Activated T-helper 17 cell treated with anti-CD3 and anti-CD28 coated beads, Interleukin-2, amount 50 U/mL, for 72 hours (primary cell): ENCODE measurements around the gene TNFRSF21. TPM values are rescaled to one million over a fixed set of nuclear protein-coding genes. Genes with fewer than 3 reads are reported as not detected.
A peak's percentile ranks its signal among the peaks of the same experiment; 100 is the strongest.

Source experiments
- ATAC-seq: fragments of 150-1000 bp; cut with Tn5 transposase; replicated peaks from 2 replicates; pipeline ENCODE4 v1.10.0; 2021; ENCODE audit warnings: mild to moderate bottlenecking, moderate library complexity
- H3K27ac Mint-ChIP-seq: one replicate; pipeline ENCODE4 v1.8.0; 2022; ENCODE audit warnings: mixed read lengths
- H3K27me3 Mint-ChIP-seq: one replicate; pipeline ENCODE4 v1.8.0; 2022; ENCODE audit warnings: mixed read lengths
- H3K36me3 Mint-ChIP-seq: one replicate; pipeline ENCODE4 v1.8.0; 2022; ENCODE audit warnings: low read depth, mild to moderate bottlenecking, mixed read lengths
- H3K4me1 Mint-ChIP-seq: one replicate; pipeline ENCODE4 v1.8.0; 2022; ENCODE audit warnings: mixed read lengths
- H3K4me3 Mint-ChIP-seq: one replicate; pipeline ENCODE4 v1.8.0; 2022; ENCODE audit warnings: mild to moderate bottlenecking, mixed read lengths
- H3K9me3 Mint-ChIP-seq: one replicate; pipeline ENCODE4 v1.8.0; 2022; ENCODE audit warnings: mixed read lengths
- total RNA-seq, 2 donors: library from RNA; stranded (reverse); gene quantifications; one replicate each; pipeline ENCODE4 v1.2.3, GENCODE V29; 2022

The TNFRSF21 gene
- total RNA-seq, 2 donors from 2014 or later: 0.41 to 0.74 TPM

- Mint-ChIP-seq H3K36me3 (no peaks in the 10 kb centered on the region), H3K4me3 (peak overlapping the region; percentile 64), H3K27me3 (peaks cover 21% of the 10 kb centered on the region)
Observed at GRCh38 chr6:47308198-47308517, 1.5 kb downstream of the TNFRSF21 start.

DNA sequence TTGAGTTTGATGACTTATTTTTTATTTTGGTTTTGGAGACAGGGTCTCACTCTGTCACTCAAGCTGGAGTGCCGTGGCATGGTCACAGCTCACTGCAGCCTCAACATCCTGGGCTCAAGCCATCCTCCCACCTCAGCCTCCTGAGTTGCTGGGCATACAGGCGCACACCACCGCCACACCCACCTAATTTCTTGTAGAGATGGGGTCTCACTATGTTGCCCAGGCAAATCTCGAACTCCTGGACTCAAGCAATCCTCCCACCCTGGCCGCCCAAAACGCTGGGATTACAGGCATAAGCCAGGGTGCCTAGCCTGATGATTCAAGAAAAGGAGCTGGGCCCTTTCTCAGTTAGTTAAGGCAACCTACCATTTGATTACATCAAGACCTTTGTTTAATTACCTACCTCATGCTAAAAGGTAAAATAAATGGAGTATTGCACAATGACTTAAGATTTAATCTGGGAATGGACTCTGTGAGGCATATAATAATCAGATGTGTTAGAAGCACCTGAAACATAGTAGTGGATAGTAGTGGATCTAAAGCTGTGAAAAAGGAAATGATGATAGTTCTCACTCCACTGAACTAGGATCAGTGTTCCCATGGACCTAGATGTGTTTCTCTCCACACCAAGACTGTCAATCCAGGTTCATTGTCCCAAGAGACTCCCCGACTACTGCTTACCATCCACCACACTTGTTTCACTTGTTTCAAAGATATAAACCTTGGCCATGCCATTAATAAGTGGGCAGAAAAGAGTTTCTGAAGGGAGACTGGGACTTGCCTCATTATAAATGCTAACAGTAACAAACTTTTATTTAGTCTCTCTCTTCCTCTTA lies 2.1 kb downstream of the TNFRSF21 start:
- no peak for ATAC-seq
- no peak overlapping the region for H3K27ac Mint-ChIP-seq
- no peaks in the 10 kb centered on the region for H3K4me1 Mint-ChIP-seq
- H3K4me3 Mint-ChIP-seq: peak overlapping the region; percentile 64
- no peaks in the 10 kb centered on the region for H3K9me3 Mint-ChIP-seq
- H3K36me3 Mint-ChIP-seq: no peaks in the 10 kb centered on the region
- H3K27me3 Mint-ChIP-seq: peaks cover 25% of the 10 kb centered on the region

More at GRCh38 chr6:47308198-47308517, 1.5 kb downstream of the TNFRSF21 start:
- no peak for ATAC-seq
- Mint-ChIP-seq H3K4me1 (no peaks in the 10 kb centered on the region), H3K27ac (no peak overlapping the region), H3K9me3 (no peaks in the 10 kb centered on the region)

DNA sequence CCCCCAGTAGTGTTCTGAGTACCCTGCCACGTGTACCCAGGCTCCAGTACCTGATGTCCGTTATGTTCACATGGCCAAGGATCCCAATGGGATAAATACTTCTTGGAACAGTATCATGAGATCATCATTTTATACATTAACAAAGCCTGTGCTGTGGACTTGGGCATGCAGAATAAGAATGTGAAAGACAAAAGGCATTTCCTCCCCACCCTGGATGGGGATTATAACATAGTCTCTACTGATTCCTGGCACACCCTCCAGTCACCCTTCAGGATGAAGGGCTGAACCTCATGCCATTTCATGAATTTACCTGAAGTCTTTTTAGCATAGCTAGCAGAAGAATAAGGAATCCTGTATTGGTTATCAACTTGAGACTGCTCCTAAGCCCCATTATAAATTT lies 2.8 kb downstream of the TNFRSF21 start:
- Mint-ChIP-seq H3K27ac (no peak overlapping the region), H3K27me3 (peaks cover 27% of the 10 kb centered on the region), H3K9me3 (no peaks in the 10 kb centered on the region), H3K4me3 (no peak overlapping the region), H3K36me3 (no peaks in the 10 kb centered on the region), H3K4me1 (no peaks in the 10 kb centered on the region)
- no peak for ATAC-seq

- Mint-ChIP-seq H3K27me3 (peaks cover 35% of the 10 kb centered on the region), H3K4me1 (no peaks in the 10 kb centered on the region), H3K4me3 (no peak overlapping the region), H3K36me3 (no peaks in the 10 kb centered on the region), H3K27ac (no peak overlapping the region), H3K9me3 (no peaks in the 10 kb centered on the region)
- no peak for ATAC-seq
Observed at GRCh38 chr6:47303861-47304260, 5.8 kb downstream of the TNFRSF21 start.

- ATAC-seq: peak; percentile 39
- Mint-ChIP-seq H3K27me3 (peaks cover 32% of the 10 kb centered on the region), H3K36me3 (no peaks in the 10 kb centered on the region), H3K27ac (no peak overlapping the region), H3K4me1 (no peaks in the 10 kb centered on the region), H3K4me3 (no peak overlapping the region), H3K9me3 (no peaks in the 10 kb centered on the region)
Observed at GRCh38 chr6:47303342-47303741, 6.4 kb downstream of the TNFRSF21 start.

- Mint-ChIP-seq H3K9me3 (no peaks in the 10 kb centered on the region), H3K4me1 (no peaks in the 10 kb centered on the region), H3K4me3 (no peak overlapping the region), H3K36me3 (no peaks in the 10 kb centered on the region), H3K27me3 (peaks cover 27% of the 10 kb centered on the region), H3K27ac (no peak overlapping the region)
- no peak for ATAC-seq
Observed at GRCh38 chr6:47302043-47302442, 7.7 kb downstream of the TNFRSF21 start.

DNA sequence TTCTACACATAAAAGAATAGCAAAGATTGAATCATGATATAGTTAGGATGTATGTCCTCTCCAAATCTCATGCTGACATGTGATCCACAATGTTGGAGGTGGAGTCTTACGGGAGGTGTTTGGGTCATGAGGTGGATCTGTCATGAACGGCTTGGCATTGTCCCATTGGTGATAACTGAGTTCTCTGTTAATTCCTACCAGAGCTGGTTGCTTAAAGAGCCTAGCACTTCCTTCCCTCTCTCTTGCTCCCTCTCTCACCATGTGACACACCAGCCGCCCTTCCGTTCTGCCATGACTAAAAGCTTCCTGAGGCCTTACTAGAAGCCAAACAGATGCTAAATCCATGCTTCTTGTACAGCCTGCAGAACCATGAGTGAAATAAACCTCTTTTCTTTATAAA lies 8.3 kb downstream of the TNFRSF21 start:
- Mint-ChIP-seq H3K27me3 (peaks cover 27% of the 10 kb centered on the region), H3K36me3 (no peaks in the 10 kb centered on the region), H3K4me1 (no peaks in the 10 kb centered on the region), H3K9me3 (no peaks in the 10 kb centered on the region), H3K27ac (no peak overlapping the region), H3K4me3 (no peak overlapping the region)
- no peak for ATAC-seq

DNA sequence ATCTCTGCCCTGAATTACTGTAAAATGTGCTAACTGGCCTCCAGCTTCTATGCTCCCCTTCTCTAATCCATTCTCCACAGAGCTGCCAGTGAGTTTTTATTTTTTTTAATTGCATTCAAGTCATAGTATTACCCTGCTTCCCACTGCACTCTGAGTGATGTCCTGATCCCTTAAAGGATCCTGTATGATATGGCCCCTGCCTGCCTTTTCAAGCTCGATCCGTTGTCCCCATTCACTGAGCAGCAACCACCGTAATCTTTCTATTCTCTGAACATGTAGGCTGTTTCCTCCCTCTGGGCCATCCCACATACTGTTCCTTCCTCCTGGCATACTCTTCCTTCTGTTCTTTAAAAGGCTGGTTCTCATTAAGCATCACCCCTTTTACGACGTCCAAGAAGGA lies 9.3 kb downstream of the TNFRSF21 start:
- Mint-ChIP-seq H3K4me3 (no peak overlapping the region), H3K36me3 (no peaks in the 10 kb centered on the region), H3K27me3 (peaks cover 25% of the 10 kb centered on the region), H3K9me3 (no peaks in the 10 kb centered on the region), H3K4me1 (no peaks in the 10 kb centered on the region), H3K27ac (no peak overlapping the region)
- ATAC-seq: no peak

GRCh38 chr6:47299965-47300364 lies 9.7 kb downstream of the TNFRSF21 start:
- Mint-ChIP-seq H3K4me3 (no peak overlapping the region), H3K27me3 (peaks cover 29% of the 10 kb centered on the region), H3K36me3 (no peaks in the 10 kb centered on the region), H3K9me3 (no peaks in the 10 kb centered on the region), H3K27ac (no peak overlapping the region), H3K4me1 (no peaks in the 10 kb centered on the region)
- ATAC-seq: no peak

GRCh38 chr6:47298475-47298874 lies 11.2 kb downstream of the TNFRSF21 start:
- Mint-ChIP-seq H3K27me3 (peaks cover 29% of the 10 kb centered on the region), H3K9me3 (no peaks in the 10 kb centered on the region), H3K4me1 (no peaks in the 10 kb centered on the region), H3K36me3 (no peaks in the 10 kb centered on the region), H3K27ac (no peak overlapping the region), H3K4me3 (no peak overlapping the region)
- no peak for ATAC-seq

- H3K27me3 Mint-ChIP-seq: peaks cover 17% of the 10 kb centered on the region
- peaks cover 4% of the 10 kb centered on the region for H3K9me3 Mint-ChIP-seq
- H3K4me3 Mint-ChIP-seq: no peak overlapping the region
- no peak for ATAC-seq
- H3K36me3 Mint-ChIP-seq: no peaks in the 10 kb centered on the region
- no peaks in the 10 kb centered on the region for H3K4me1 Mint-ChIP-seq
- no peak overlapping the region for H3K27ac Mint-ChIP-seq
Observed at GRCh38 chr6:47294990-47295389, 14.7 kb downstream of the TNFRSF21 start.

GRCh38 chr6:47292944-47293343 lies 16.8 kb downstream of the TNFRSF21 start:
- no peak overlapping the region for H3K27ac Mint-ChIP-seq
- no peak for ATAC-seq
- no peaks in the 10 kb centered on the region for H3K36me3 Mint-ChIP-seq
- no peak overlapping the region for H3K4me3 Mint-ChIP-seq
- peaks cover 17% of the 10 kb centered on the region for H3K27me3 Mint-ChIP-seq
- peaks cover 4% of the 10 kb centered on the region for H3K9me3 Mint-ChIP-seq
- no peaks in the 10 kb centered on the region for H3K4me1 Mint-ChIP-seq

DNA sequence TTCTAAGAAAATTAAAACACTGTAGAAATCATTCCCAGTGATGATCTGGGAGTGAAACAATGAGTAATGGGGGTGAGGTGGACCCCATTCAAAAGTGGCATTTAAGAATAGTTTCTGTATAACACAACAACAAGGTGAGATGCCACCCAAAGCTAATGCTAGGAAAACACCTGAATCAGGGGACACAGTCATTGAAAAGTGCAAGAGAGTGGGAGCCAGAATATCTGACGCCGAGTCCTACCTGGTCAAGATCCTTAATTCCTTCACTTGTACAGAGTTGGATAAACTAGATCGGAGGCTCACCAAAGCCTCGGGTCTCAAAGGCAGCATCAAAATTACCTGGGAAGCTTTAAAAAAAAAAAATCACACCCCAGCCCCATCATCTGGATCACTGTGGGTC lies 17.7 kb downstream of the TNFRSF21 start:
- H3K27ac Mint-ChIP-seq: no peak overlapping the region
- no peak overlapping the region for H3K4me3 Mint-ChIP-seq
- no peak for ATAC-seq
- H3K4me1 Mint-ChIP-seq: no peaks in the 10 kb centered on the region
- H3K36me3 Mint-ChIP-seq: no peaks in the 10 kb centered on the region
- peaks cover 4% of the 10 kb centered on the region for H3K9me3 Mint-ChIP-seq
- peaks cover 14% of the 10 kb centered on the region for H3K27me3 Mint-ChIP-seq

GRCh38 chr6:47290124-47290834 lies 19.4 kb downstream of the TNFRSF21 start:
- Mint-ChIP-seq H3K27me3 (peaks cover 12% of the 10 kb centered on the region), H3K27ac (no peak overlapping the region), H3K36me3 (no peaks in the 10 kb centered on the region)

More at GRCh38 chr6:47290124-47290834, 19.4 kb downstream of the TNFRSF21 start:
- peaks cover 4% of the 10 kb centered on the region for H3K9me3 Mint-ChIP-seq
- H3K4me3 Mint-ChIP-seq: no peak overlapping the region
- no peaks in the 10 kb centered on the region for H3K4me1 Mint-ChIP-seq
- ATAC-seq: no peak
